ENCODE data around the gene GRPEL1.

DNA sequence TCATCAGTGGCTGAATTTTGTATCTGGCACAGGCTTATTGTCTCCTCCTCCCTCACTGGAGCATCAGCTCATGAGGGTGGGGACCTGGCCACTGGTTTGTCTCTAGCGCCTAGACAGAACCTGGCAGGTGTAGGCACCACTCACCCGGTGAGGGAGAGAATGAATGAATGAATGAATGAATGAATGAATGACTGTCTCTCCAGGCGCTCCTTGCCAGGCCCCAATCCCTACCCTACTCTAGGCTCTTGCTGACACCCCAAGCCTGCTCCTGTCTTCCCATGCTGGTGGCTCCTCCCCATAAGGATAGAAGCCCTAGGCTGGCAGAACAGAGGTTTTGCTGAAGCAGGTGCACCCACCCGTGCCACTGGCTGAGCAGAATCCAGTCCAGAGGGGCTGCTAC, 41.3 kb upstream of the GRPEL1 start:
- TF ChIP-seq, protein P1, sequence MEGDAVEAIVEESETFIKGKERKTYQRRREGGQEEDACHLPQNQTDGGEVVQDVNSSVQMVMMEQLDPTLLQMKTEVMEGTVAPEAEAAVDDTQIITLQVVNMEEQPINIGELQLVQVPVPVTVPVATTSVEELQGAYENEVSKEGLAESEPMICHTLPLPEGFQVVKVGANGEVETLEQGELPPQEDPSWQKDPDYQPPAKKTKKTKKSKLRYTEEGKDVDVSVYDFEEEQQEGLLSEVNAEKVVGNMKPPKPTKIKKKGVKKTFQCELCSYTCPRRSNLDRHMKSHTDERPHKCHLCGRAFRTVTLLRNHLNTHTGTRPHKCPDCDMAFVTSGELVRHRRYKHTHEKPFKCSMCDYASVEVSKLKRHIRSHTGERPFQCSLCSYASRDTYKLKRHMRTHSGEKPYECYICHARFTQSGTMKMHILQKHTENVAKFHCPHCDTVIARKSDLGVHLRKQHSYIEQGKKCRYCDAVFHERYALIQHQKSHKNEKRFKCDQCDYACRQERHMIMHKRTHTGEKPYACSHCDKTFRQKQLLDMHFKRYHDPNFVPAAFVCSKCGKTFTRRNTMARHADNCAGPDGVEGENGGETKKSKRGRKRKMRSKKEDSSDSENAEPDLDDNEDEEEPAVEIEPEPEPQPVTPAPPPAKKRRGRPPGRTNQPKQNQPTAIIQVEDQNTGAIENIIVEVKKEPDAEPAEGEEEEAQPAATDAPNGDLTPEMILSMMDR (IDR thresholded peaks at IDR 0.05), result no peak
- TF ChIP-seq EZH2phosphoT487 (IDR thresholded peaks at IDR 0.05), result no peak
